Psoas muscle (tissue), 8 donors: Measurements from ENCODE around the gene UBE2J2. TPM values are rescaled to one million over a fixed set of nuclear protein-coding genes. Genes with fewer than 3 reads are reported as not detected.

Experiments
- ATAC-seq, 4 donors: fragments of 200-7000 bp; cut with Tn5 transposase; one replicate each; pipeline ENCODE4 v1.9.1; 2020; ENCODE audit warnings: moderate library complexity in 3 of 4, mild to moderate bottlenecking in 2 of 4
- DNase-seq, 2 donors: peaks; one replicate each; pipeline ENCODE4 v3.0.0-alpha.2; 2020
- H3K27ac ChIP-seq: fragments of 200-600 bp; one replicate; pipeline ENCODE4 v1.8.0; 2022
- H3K27me3 ChIP-seq, 3 donors: fragments of 200-600 bp in 1 of 3; one replicate each; pipeline versions ENCODE4 v1.6.1 to v1.8.0; 2013 to 2022; ENCODE audit warnings: low read length in 2 of 3, mild to moderate bottlenecking in 2 of 3, moderate library complexity in 1 of 3; ENCODE audit not compliant: insufficient read depth in 3 of 3
- H3K36me3 ChIP-seq, 2 donors: fragments of 200-600 bp in 1 of 2; one replicate each; pipeline versions ENCODE4 v1.6.1 to v1.8.0; 2013 to 2022; ENCODE audit warnings: low read depth in 1 of 2, mild to moderate bottlenecking in 1 of 2, moderate library complexity in 1 of 2; ENCODE audit not compliant: insufficient read depth in 1 of 2
- H3K4me1 ChIP-seq: fragments of 200-600 bp; one replicate; pipeline ENCODE4 v1.8.0; 2022
- H3K4me3 ChIP-seq: fragments of 200-600 bp; one replicate; pipeline ENCODE4 v1.8.0; 2022; ENCODE audit warnings: mild to moderate bottlenecking
- H3K9me3 ChIP-seq: fragments of 200-600 bp; one replicate; pipeline ENCODE4 v1.8.0; 2022
- WGBS, 3 donors: extraction: QIAGEN DNeasy Blood & Tissue Kit; methylation state at CpG; one replicate each; pipeline versions ENCODE4 v1.1.6 to v1.1.7; 2013; 5-methylcytosine and 5-hydroxymethylcytosine counted together
- intact Hi-C, 2 donors: fragments of 100-400 bp; cut with DNase I; formaldehyde crosslinking; loops; one replicate each; pipeline versions ENCODE4 v1.11.0 to v1.14.2; 2022
- polyA plus RNA-seq, 3 donors: library from polyadenylated mRNA; stranded (reverse); fragments of 200-250 nt; gene quantifications; one replicate each; pipeline ENCODE4 v1.2.3, GENCODE V29; 2013
- total RNA-seq, 4 donors: library from RNA; stranded (reverse); fragmentation: NEBNext Ultra II Directional in 2 of 4; extraction: Animal tissue kit (Norgen Biotek cat#: 25700) in 2 of 4; gene quantifications; one replicate each; pipeline versions ENCODE4 v1.2.1 to v1.2.4, GENCODE V29; 2021 to 2023
- TF ChIP-seq, protein P1 (sequence below): fragments of 200-600 bp; IDR thresholded peaks from one replicate; pipeline ENCODE4 v1.8.0; 2022; ENCODE audit warnings: antibody characterized with exemption
- donor health status: healthy with polysubstance abuse.
- donor health status: DM: no; HTN: no; CAD: no; lungs with moderate emphysema.
- donor health status: Bipolar disorder and iron deficiency.
- donor health status: healthy.
- donor health status: DM: yes; HTN: yes; CAD: no.
- donor health status: DM: no; HTN: no; CAD: no.
- donor health status: DM: no; HTN: no; CAD: no.
- donor health status: DM: yes; HTN: yes; CAD: no.

The UBE2J2 gene
- total and polyA plus RNA-seq, 7 donors, result 36.8 to 80.9 (median 44.9) TPM

GRCh38 chr1:1300352-1300739 is 26.7 kb upstream of the UBE2J2 start:
- no peak for DNase-seq
- WGBS, 3 donors, result 85 to 87% (median 86%) methylated on average over 12 of the region's 12 CpGs
- H3K9me3 ChIP-seq, result no peaks in the 10 kb centered on the region

DNA sequence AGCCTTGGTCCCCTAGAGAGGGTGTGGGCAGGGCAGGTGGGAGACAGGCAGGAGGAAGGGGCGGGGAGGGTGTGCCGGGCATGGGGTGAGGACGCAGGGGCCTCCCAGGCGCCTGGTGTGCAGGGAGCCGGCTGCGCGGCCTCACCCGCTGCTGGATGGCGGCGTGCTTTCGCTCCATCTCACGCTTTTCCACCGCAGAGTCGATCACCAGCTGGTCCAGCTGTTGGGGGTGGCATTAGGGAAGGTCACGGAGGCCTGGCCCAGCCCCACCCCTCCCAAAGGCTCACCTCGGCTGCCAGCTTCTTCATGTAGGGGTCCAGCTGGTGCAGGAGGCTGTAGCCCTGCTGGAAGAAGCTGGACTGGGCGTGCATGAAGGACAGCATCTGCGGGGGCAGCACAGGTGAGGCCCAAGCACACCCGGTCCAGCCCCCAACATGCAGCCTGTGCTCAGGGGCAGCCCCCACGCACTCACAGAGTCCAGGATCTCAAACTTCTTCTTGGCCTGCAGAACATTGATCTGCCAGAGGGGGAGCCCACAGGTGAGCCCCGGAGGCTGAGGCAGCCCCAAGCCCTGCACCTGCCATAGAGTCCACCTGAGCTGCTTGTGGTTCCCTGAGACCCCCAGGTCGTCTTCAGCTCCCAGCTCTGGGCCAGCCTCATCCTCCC is 26.2 kb upstream of the UBE2J2 start:
- intact Hi-C loops, result no loop called here
- H3K4me1 ChIP-seq, result peaks cover 9% of the 10 kb centered on the region
- no peak overlapping the region for H3K4me3 ChIP-seq
- TF ChIP-seq, protein P1, sequence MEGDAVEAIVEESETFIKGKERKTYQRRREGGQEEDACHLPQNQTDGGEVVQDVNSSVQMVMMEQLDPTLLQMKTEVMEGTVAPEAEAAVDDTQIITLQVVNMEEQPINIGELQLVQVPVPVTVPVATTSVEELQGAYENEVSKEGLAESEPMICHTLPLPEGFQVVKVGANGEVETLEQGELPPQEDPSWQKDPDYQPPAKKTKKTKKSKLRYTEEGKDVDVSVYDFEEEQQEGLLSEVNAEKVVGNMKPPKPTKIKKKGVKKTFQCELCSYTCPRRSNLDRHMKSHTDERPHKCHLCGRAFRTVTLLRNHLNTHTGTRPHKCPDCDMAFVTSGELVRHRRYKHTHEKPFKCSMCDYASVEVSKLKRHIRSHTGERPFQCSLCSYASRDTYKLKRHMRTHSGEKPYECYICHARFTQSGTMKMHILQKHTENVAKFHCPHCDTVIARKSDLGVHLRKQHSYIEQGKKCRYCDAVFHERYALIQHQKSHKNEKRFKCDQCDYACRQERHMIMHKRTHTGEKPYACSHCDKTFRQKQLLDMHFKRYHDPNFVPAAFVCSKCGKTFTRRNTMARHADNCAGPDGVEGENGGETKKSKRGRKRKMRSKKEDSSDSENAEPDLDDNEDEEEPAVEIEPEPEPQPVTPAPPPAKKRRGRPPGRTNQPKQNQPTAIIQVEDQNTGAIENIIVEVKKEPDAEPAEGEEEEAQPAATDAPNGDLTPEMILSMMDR, result peak; percentile 6
- DNase-seq (no peak), ATAC-seq (no peak)
- WGBS, 3 donors, result 78 to 85% (median 82%) methylated on average over 21 to 22 of the region's 22 CpGs
- H3K27me3 ChIP-seq, result no peaks in the 10 kb centered on the region
- H3K36me3 ChIP-seq, result peaks cover 0 to 31% of the 10 kb centered on the region in 2 donors
- no peak overlapping the region for H3K27ac ChIP-seq
- H3K9me3 ChIP-seq, result no peaks in the 10 kb centered on the region

More at GRCh38 chr1:1300352-1300739, 26.7 kb upstream of the UBE2J2 start:
- H3K27ac ChIP-seq, result no peak overlapping the region
- TF ChIP-seq, protein P1, result no peak
- peaks cover 15% of the 10 kb centered on the region for H3K4me1 ChIP-seq
- intact Hi-C loops, result no loop called here
- no peak overlapping the region for H3K4me3 ChIP-seq
- H3K27me3 ChIP-seq, result no peaks in the 10 kb centered on the region
- peaks cover 0 to 26% of the 10 kb centered on the region in 2 donors for H3K36me3 ChIP-seq
- ATAC-seq, result no peak

- Histone ChIP-seq H3K4me3 (no peak overlapping the region), H3K9me3 (no peaks in the 10 kb centered on the region), H3K4me1 (peaks cover 3% of the 10 kb centered on the region), H3K27me3 (no peaks in the 10 kb centered on the region), H3K36me3 (peaks cover 0 to 38% of the 10 kb centered on the region in 2 donors), H3K27ac (no peak overlapping the region)
- DNase-seq (no peak), ATAC-seq (peak in 3 of 4 donors; percentile 10 to 38 (median 18))
- WGBS, 3 donors, result 44 to 52% (median 48%) methylated on average over 25 to 30 of the region's 30 CpGs
- TF ChIP-seq, protein P1, result no peak
- intact Hi-C loops, result no loop called here
Measured at GRCh38 chr1:1298861-1299685, 25.4 kb upstream of the UBE2J2 start.

GRCh38 chr1:1297802-1298424 is 24.3 kb upstream of the UBE2J2 start:
- H3K36me3 ChIP-seq, result peaks cover 0 to 40% of the 10 kb centered on the region in 2 donors
- TF ChIP-seq, protein P1, result no peak
- no peak for ATAC-seq
- H3K27ac ChIP-seq, result no peak overlapping the region
- H3K4me3 ChIP-seq, result no peak overlapping the region
- no peaks in the 10 kb centered on the region for H3K27me3 ChIP-seq
- no peaks in the 10 kb centered on the region for H3K4me1 ChIP-seq
- intact Hi-C loops, result no loop called here
- whole genome bisulfite sequencing, 3 donors, result 91 to 93% (median 92%) methylated on average over 21 to 31 of the region's 31 CpGs
- H3K9me3 ChIP-seq, result no peaks in the 10 kb centered on the region
- DNase-seq, result no peak
